ENCODE data around the gene PREX1.

- TF ChIP-seq POLR2A (IDR thresholded peaks at IDR 0.05) (no peak), CTCF (IDR thresholded peaks at IDR 0.05 in 8 of 11, conservative IDR thresholded peaks at IDR 0.05 in 3 of 11) (no peak), POLR2AphosphoS5 (IDR thresholded peaks at IDR 0.05) (no peak)
Measured at GRCh38 chr20:48701702-48702101, 126.1 kb downstream of the PREX1 start.

Measured in spleen (tissue), 7 donors.